ENCODE results near the gene BICD1. TPM values are rescaled to one million over a fixed set of nuclear protein-coding genes. Genes with fewer than 3 reads are reported as not detected.

The BICD1 gene
- total RNA-seq (2014; rRNA removed; shearing (Covaris generic)), result 4.9 and 11.8 TPM in 2 replicates

DNA sequence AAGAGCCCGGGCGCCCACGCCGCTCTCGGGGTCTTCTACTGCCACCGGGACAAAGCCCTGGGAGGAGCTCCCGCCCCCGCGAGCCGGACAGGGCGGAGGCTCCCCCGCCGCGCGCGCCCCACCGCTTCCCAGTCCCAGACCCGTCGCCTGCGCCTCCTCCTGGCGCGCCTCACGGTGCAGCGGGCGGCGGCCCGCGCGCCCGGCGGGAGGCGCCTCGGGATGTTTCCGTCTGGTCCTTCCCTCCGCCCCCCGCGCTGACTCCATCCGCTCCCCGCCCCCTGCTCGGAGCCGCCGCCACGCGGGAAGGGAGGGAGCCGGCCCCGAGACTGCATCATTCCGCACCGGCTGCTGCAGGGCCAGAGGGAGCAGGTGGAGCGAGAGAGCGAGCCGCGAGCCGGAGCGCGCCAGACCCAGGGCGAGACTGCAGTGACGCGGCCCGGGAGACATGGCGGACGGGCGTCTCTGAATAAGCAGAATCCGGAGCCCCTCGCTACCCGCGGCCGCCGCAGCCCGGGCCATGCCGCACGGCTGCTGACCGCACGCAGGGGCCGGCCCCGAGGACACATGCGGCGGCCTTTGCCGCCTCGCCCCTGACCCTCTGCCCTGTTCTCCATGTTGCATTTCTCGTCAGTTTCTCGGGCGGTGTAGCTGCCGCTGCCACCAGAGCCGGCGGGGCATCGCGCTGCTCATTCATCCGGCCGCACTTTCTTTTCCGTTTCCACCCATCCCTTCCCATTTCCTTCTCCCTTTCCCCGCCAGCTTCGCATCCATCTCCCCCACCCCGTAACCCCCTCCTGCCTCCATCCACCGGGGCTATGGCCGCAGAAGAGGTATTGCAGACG is at the start of gene BICD1:
Gene BICD1 (plus strand): TSS at position 331 of the 842 bp plus-strand sequence. CDS start 485 bp downstream, at position 816.
- H3K27me3 ChIP-seq (replicated peaks), result no peaks in the 10 kb centered on the region
- peak within 1 kb of the TSS; percentile 83 for H3K27ac ChIP-seq
- DNase-seq (ENCODE audit: low read depth in 1 of 2, low spot score in 2 of 2), result peak; percentile 86 to 90
- peaks cover 17% of the 10 kb centered on the region for H3K4me1 ChIP-seq (replicated peaks)
- H3K36me3 ChIP-seq, result peaks cover 6% of the 10 kb centered on the region; the same call in 1 of the 2 replicates
- peak within 1 kb of the TSS; percentile 90 for H3K4me3 ChIP-seq
- H3K9me3 ChIP-seq (replicated peaks), result no peaks in the 10 kb centered on the region

DNA sequence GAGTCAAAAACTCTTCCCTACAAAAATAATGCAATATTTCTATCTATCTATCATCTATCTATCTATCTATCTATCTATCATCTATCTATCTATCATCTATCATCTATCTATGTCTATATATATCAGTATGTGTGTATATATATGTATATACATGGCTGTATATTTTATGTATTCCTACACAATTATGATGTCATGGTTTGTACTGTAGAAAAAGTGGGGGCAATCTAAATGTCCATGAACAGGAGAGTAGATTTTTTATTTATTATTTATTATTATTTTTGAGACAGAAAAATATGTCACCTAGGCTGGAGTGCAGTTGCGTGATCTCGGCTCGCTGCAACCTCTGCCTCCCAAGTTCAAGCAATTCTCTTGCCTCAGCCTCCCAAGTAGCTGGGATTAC is 45.6 kb upstream of the BICD1 start:
- Histone ChIP-seq H3K36me3 (no peaks in the 10 kb centered on the region), H3K4me3 (no peak overlapping the region), H3K4me1 (replicated peaks) (no peaks in the 10 kb centered on the region), H3K9me3 (replicated peaks) (no peaks in the 10 kb centered on the region), H3K27me3 (replicated peaks) (no peaks in the 10 kb centered on the region), H3K27ac (no peak overlapping the region)
- DNase-seq (ENCODE audit: low read depth in 1 of 2, low spot score in 2 of 2), result no peak

DNA sequence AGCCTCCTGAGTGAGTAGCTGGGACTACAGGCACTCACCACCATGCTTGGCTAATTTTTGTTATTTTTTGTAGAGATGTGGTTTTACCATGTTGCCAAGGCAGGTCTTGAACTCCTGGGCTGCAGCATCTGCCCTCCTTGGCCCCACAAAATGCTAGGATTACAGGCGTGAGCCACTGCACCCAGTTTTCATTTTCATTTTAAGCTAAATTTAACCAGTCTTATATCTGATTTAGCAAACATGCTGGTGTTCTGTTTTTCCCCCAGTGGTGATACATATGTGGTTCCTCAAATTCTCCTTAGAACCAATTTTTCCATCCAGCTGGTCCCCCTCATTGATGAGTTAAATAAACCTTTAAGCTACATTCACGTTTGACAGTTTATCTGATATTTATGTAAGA is 43.8 kb upstream of the BICD1 start:
- Histone ChIP-seq H3K36me3 (no peaks in the 10 kb centered on the region), H3K9me3 (replicated peaks) (no peaks in the 10 kb centered on the region), H3K27me3 (replicated peaks) (no peaks in the 10 kb centered on the region), H3K4me3 (no peak overlapping the region), H3K4me1 (replicated peaks) (no peaks in the 10 kb centered on the region), H3K27ac (no peak overlapping the region)
- no peak for DNase-seq (ENCODE audit: low read depth in 1 of 2, low spot score in 2 of 2)

DNA sequence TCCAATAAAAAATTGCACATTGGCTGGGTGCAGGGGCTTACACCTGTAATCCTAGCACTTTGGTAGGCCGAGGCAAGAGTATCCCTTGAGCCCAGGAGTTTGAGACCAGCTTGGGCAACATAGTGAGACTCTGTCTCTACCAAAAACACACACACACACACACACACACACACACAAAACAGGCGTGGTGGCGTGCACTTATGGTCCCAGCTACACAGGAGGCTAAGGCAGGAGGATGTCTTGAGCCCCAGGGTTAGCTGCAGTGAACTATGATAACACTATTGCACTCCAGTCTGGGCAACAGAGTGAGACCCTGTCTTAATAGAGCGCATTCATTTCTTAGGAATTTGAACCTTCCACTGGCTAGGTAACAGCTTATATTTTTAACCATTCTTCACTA is 42.9 kb upstream of the BICD1 start:
- H3K4me1 ChIP-seq (replicated peaks), result no peaks in the 10 kb centered on the region
- no peaks in the 10 kb centered on the region for H3K9me3 ChIP-seq (replicated peaks)
- no peaks in the 10 kb centered on the region for H3K27me3 ChIP-seq (replicated peaks)
- no peak for DNase-seq (ENCODE audit: low read depth in 1 of 2, low spot score in 2 of 2)
- H3K4me3 ChIP-seq, result no peak overlapping the region
- H3K27ac ChIP-seq, result no peak overlapping the region
- H3K36me3 ChIP-seq, result no peaks in the 10 kb centered on the region

DNA sequence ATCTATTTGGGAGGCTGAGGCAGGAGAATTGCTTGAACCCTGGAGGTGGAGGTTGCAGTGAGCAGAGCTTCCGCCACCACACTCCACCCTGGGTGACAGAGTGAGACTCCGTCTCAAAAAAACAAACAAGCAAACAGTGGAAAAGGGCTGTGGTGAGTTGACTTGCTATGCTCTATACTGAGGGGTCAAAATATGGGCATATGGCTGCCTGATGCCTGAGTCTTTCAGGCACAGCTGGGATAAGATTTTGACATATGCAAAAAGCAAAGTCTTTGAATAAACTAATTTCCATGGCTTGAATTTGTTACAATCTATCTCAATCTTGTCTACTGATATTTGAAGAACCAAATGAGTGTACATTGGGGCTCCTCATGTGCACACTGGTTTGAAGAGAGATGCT is 40.4 kb upstream of the BICD1 start:
- H3K4me3 ChIP-seq, result no peak overlapping the region
- no peaks in the 10 kb centered on the region for H3K36me3 ChIP-seq
- no peak overlapping the region for H3K27ac ChIP-seq
- no peak for DNase-seq (ENCODE audit: low read depth in 1 of 2, low spot score in 2 of 2)
- no peaks in the 10 kb centered on the region for H3K4me1 ChIP-seq (replicated peaks)
- H3K27me3 ChIP-seq (replicated peaks), result no peaks in the 10 kb centered on the region
- H3K9me3 ChIP-seq (replicated peaks), result no peaks in the 10 kb centered on the region

DNA sequence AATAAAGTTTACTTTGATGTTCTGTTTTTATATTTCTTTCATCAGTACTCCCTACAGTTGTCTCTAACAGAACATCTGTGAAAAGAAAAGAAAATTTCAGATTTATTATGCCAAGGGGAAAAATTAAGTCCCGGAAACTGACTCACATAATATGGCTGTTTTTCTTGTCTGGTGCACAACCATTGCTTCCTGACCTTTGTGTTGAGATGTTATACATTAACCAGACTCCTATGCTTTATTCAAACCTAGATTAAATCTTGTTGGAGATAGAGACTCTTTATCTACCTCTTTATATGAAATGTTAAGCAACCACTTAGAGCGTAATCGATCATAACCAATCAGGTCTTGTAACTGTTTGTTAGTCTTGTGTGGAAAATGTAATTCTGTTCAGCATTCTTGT is 37.6 kb upstream of the BICD1 start:
- no peaks in the 10 kb centered on the region for H3K27me3 ChIP-seq (replicated peaks)
- no peak for DNase-seq (ENCODE audit: low read depth in 1 of 2, low spot score in 2 of 2)
- no peak overlapping the region for H3K27ac ChIP-seq
- H3K9me3 ChIP-seq (replicated peaks), result no peaks in the 10 kb centered on the region
- no peaks in the 10 kb centered on the region for H3K4me1 ChIP-seq (replicated peaks)
- no peaks in the 10 kb centered on the region for H3K36me3 ChIP-seq
- no peak overlapping the region for H3K4me3 ChIP-seq

DNA sequence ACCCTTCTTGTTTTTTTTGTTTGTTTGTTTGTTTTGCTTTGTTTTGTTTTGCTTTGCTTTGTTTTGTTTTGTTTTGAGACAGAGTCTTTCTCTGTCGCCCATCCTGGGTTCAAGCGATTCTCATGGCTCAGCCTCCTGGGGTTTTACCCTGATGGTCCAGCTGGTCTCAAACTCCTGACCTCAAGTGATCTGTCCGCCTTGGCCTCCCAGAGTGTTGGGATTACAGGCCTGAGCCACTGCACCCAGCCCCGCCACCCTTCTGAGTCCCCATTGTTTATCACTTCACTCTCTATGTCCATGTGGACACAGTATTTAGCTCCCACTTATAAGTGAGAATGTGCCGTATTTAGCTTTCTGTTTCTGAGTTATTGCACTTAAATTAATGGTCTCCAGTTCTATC is 36.9 kb upstream of the BICD1 start:
- H3K27me3 ChIP-seq (replicated peaks), result no peaks in the 10 kb centered on the region
- H3K36me3 ChIP-seq, result no peaks in the 10 kb centered on the region
- no peak overlapping the region for H3K27ac ChIP-seq
- no peak for DNase-seq (ENCODE audit: low read depth in 1 of 2, low spot score in 2 of 2)
- H3K4me3 ChIP-seq, result no peak overlapping the region
- H3K4me1 ChIP-seq (replicated peaks), result no peaks in the 10 kb centered on the region
- no peaks in the 10 kb centered on the region for H3K9me3 ChIP-seq (replicated peaks)

DNA sequence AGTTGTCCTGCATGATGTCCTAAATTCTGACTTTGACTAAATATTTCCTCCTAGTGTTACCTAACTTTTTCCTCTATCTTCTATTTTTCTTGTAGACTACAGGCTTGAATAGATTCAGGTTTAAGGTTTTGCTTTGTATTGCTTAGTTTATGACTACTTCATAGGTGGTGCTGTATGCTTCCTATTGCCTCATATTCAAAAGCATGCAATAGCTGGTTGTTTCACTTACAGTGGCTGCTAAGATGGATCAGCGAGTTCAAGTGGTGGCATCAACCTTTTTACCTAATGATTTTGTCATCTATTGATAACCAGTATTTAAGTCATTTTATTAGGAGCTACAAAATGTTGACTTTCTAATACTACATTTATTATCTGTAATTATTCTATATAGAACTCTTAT is 36.3 kb upstream of the BICD1 start:
- no peak for DNase-seq (ENCODE audit: low read depth in 1 of 2, low spot score in 2 of 2)
- H3K9me3 ChIP-seq (replicated peaks), result no peaks in the 10 kb centered on the region

DNA sequence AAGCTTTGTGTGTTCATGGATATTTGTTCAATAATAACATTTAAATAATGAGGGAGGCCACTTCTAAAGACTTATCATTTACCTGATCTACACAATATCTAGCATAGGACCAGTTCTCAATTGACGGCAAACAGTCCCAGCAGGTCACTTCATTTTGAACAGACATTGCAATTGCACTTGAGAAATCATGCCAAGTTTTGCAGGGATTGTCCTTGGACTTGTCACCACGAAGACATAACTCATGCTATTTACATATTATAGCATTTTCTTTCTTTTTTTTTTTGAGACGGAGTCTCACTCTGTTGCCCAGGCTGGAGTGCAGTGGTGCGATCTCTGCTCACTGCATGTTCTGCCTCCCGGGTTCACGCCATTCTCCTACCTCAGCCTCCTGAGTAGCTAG is 34.5 kb upstream of the BICD1 start:
- Histone ChIP-seq H3K36me3 (no peaks in the 10 kb centered on the region), H3K4me1 (replicated peaks) (no peaks in the 10 kb centered on the region), H3K27ac (no peak overlapping the region), H3K9me3 (replicated peaks) (no peaks in the 10 kb centered on the region), H3K27me3 (replicated peaks) (no peaks in the 10 kb centered on the region), H3K4me3 (no peak overlapping the region)
- no peak for DNase-seq (ENCODE audit: low read depth in 1 of 2, low spot score in 2 of 2)

More for the DNA sequence above, 36.3 kb upstream of the BICD1 start:
- Histone ChIP-seq H3K4me3 (no peak overlapping the region), H3K27me3 (replicated peaks) (no peaks in the 10 kb centered on the region), H3K36me3 (no peaks in the 10 kb centered on the region), H3K4me1 (replicated peaks) (no peaks in the 10 kb centered on the region), H3K27ac (no peak overlapping the region)

DNA sequence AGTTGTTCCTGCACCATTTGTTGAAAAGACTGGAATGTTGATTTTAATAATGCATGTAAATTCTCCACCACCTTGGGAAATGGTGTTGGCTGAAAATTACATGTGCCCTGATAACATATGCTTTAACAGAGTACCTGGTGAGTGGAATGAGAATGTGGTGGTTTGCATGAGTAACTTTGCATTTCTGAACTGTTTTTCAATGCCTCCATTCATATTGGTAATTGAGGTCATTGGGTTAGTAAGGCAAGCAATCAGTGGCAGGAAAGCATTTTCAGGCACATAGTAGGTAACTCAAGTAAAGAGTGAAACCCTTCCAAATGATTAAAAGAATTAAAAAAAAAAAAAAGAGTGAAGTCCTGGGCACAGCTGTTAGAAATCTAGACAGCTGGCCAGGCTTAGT is 32.2 kb upstream of the BICD1 start:
- Histone ChIP-seq H3K4me1 (replicated peaks) (no peaks in the 10 kb centered on the region), H3K4me3 (no peak overlapping the region), H3K27me3 (replicated peaks) (no peaks in the 10 kb centered on the region), H3K36me3 (no peaks in the 10 kb centered on the region), H3K27ac (no peak overlapping the region), H3K9me3 (replicated peaks) (no peaks in the 10 kb centered on the region)
- no peak for DNase-seq (ENCODE audit: low read depth in 1 of 2, low spot score in 2 of 2)

DNA sequence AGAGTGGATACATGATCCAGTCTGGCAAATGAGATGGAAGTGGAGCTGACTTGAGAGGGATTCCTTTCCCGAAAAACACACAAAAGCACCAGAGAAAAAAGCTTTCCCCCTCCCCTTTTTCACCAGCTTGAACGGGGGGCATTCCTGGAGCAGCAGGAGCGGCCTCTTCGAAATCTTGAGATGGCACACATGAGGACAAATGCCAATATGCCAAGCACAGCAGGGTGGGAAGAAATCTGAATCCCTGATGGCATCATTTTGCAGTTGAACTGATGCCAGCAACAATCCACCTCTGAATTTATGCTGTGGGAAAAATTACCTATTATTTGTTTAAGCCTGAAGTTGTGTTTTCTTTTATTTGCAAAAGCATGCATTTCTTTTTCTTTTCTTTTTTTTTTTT is 29.7 kb upstream of the BICD1 start:
- no peaks in the 10 kb centered on the region for H3K4me1 ChIP-seq (replicated peaks)
- H3K4me3 ChIP-seq, result no peak overlapping the region
- no peaks in the 10 kb centered on the region for H3K27me3 ChIP-seq (replicated peaks)
- no peak for DNase-seq (ENCODE audit: low read depth in 1 of 2, low spot score in 2 of 2)
- H3K36me3 ChIP-seq, result no peaks in the 10 kb centered on the region
- H3K27ac ChIP-seq, result no peak overlapping the region
- H3K9me3 ChIP-seq (replicated peaks), result no peaks in the 10 kb centered on the region

DNA sequence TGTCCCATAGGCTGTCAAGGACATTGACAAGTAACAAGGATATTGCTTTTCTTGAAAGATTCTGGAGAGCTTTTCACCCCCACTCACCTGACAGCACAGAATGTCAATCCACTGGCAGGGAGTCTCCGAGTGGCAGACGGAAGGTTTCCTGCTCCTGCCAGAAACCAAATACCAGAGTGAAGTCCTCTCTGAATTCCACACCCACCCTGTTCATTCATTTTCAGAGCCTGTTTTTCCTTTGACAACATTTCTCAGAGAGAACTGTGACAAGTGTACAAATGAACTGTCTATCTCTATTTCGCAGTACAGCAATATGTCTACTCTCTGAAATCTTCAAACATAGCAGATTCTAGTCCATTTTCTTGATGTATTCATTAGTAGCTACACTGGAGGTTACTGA is 26.2 kb upstream of the BICD1 start:
- Histone ChIP-seq H3K27ac (no peak overlapping the region), H3K36me3 (no peaks in the 10 kb centered on the region), H3K4me3 (no peak overlapping the region), H3K4me1 (replicated peaks) (peaks cover 15% of the 10 kb centered on the region), H3K9me3 (replicated peaks) (no peaks in the 10 kb centered on the region), H3K27me3 (replicated peaks) (no peaks in the 10 kb centered on the region)
- DNase-seq (ENCODE audit: low read depth in 1 of 2, low spot score in 2 of 2), result no peak

DNA sequence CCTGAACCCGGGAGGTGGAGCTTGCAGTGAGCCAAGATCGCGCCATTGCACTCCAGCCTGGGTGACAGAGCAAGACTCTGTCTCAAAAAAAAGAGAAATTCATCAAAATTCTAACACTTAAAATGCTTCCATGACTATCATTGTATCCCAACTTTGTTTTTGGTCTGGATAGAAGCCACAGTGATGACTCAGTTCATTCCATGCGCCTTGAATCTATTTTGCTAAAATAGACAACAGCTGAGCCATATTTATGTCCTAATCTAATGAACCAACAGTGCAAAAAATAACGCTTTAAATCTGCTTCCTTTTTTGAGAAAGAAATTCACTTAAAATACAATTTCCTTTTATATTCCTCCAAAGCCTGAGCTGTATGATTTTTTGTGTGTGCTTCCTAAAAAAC is 23.2 kb upstream of the BICD1 start:
- Histone ChIP-seq H3K36me3 (no peaks in the 10 kb centered on the region), H3K4me3 (no peak overlapping the region), H3K27ac (peak overlapping the region; percentile 20), H3K9me3 (replicated peaks) (no peaks in the 10 kb centered on the region), H3K27me3 (replicated peaks) (no peaks in the 10 kb centered on the region), H3K4me1 (replicated peaks) (peaks cover 15% of the 10 kb centered on the region)
- peak in 1 of 2 experiments; percentile 59 for DNase-seq (ENCODE audit: low read depth in 1 of 2, low spot score in 2 of 2)

DNA sequence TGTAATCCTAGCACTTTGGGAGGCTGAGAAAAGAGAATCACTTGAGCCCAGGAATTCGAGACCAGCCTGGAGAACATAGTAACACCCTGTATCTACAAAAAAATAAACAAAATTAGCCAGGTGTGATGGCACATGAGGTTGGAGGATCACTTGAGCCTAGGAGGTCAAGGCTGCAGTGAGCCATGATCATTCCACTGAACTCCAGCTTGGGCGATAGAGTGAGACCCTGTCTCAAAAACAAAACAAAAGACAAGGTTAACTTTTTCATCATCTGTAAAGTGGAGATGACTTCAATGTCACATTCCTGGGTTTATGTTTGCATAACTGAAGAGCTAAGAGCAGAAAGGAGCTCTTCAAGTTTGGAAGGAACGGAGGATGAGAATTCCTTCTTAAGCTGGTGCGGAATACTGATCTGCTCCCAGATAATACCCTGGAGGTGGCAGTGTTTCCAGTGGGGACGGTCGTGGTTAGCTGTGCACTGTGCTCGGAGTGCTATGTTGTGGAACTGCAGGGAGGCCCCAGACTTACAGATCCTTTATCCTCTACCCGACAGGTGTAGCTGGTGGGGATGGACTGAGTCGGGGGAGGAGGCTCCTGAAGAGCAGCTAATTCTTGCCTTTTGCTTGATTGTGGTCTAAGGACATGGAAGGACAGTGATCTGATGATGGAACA is 22.5 kb upstream of the BICD1 start:
- peak overlapping the region; percentile 20; the same call in 1 of the 2 replicates for H3K27ac ChIP-seq

More for the DNA sequence above, 22.5 kb upstream of the BICD1 start:
- H3K36me3 ChIP-seq, result no peaks in the 10 kb centered on the region
- DNase-seq (ENCODE audit: low read depth in 1 of 2, low spot score in 2 of 2), result no peak
- H3K9me3 ChIP-seq (replicated peaks), result no peaks in the 10 kb centered on the region
- no peaks in the 10 kb centered on the region for H3K27me3 ChIP-seq (replicated peaks)
- H3K4me1 ChIP-seq (replicated peaks), result peaks cover 19% of the 10 kb centered on the region
- no peak overlapping the region for H3K4me3 ChIP-seq
